ENCODE results near the gene GTF3C1. TPM values are rescaled to one million over a fixed set of nuclear protein-coding genes. Genes with fewer than 3 reads are reported as not detected.

The GTF3C1 gene
- total RNA-seq, 1 experiment from 2014 or later: 97.5 TPM

- CTCF ChIA-PET: no interaction called here
- no peaks in the 10 kb centered on the region for H3K36me3 ChIP-seq (ENCODE audit: low read depth, low read length)
- peak overlapping the region; percentile 57 for H3K4me2 ChIP-seq (ENCODE audit: low read length)
- no peaks in the 10 kb centered on the region for H4K20me1 ChIP-seq (ENCODE audit: low read length)
- no peak for TF ChIP-seq EZH2 (IDR thresholded peaks at IDR 0.05; ENCODE audit: low read length, unreplicated experiment)
- no peak for TF ChIP-seq CTCF (conservative IDR thresholded peaks at IDR 0.05; ENCODE audit: low read depth, low read length)
- no peak for TF ChIP-seq EZH2phosphoT487 (IDR thresholded peaks at IDR 0.05; ENCODE audit: borderline replicate concordance, low read length)
- H3K27ac ChIP-seq (ENCODE audit: low read length): peak overlapping the region; percentile 73
- H3K79me2 ChIP-seq (ENCODE audit: low read length): peaks cover 12% of the 10 kb centered on the region; the same call in 1 of the 2 replicates
- ATAC-seq (peak; percentile 93), DNase-seq (peak; percentile 84)
- intact Hi-C loops (cut with micrococcal nuclease): no loop called here
- H2AFZ ChIP-seq (ENCODE audit: low read length): no peak overlapping the region
- no peaks in the 10 kb centered on the region for H3K27me3 ChIP-seq (ENCODE audit: low read length)
- H3K9ac ChIP-seq (ENCODE audit: low read length): no peak overlapping the region
- H3K4me1 ChIP-seq (ENCODE audit: insufficient read depth, low read length): peaks cover 29% of the 10 kb centered on the region
- H3K4me3 ChIP-seq (ENCODE audit: low read length): no peak overlapping the region
- BruUV-seq (replicated peaks): no TSS peak
- peaks cover 4% of the 10 kb centered on the region for H3F3A ChIP-seq (ENCODE audit: low read length, unreplicated experiment)
- H3K9me2 ChIP-seq (replicated peaks; ENCODE audit: low read length): no peaks in the 10 kb centered on the region
- POLR2A ChIA-PET (ENCODE audit: unreplicated experiment): interaction anchor here (0.6 to 1.0 kb wide), 2 partner anchors 364 to 543 kb away, joined by 3 read pairs; no protein-coding TSS in a partner anchor
- no peaks in the 10 kb centered on the region for H3K9me3 ChIP-seq (ENCODE audit: low read length)
Measured at GRCh38 chr16:27568077-27568476, 18.4 kb upstream of the GTF3C1 start.

GRCh38 chr16:27566417-27566816, 16.7 kb upstream of the GTF3C1 start:
- no TSS peak for BruUV-seq (replicated peaks)
- H3K27me3 ChIP-seq (ENCODE audit: low read length): no peaks in the 10 kb centered on the region

More at GRCh38 chr16:27566417-27566816, 16.7 kb upstream of the GTF3C1 start:
- no peak for TF ChIP-seq EZH2 (IDR thresholded peaks at IDR 0.05; ENCODE audit: low read length, unreplicated experiment)
- no peak for TF ChIP-seq CTCF (conservative IDR thresholded peaks at IDR 0.05; ENCODE audit: low read depth, low read length)
- TF ChIP-seq EZH2phosphoT487 (IDR thresholded peaks at IDR 0.05; ENCODE audit: borderline replicate concordance, low read length): no peak
- ChIA-PET CTCF (no interaction called here), POLR2A (ENCODE audit: unreplicated experiment) (no interaction called here)
- no peaks in the 10 kb centered on the region for H3K36me3 ChIP-seq (ENCODE audit: low read depth, low read length)
- no peak overlapping the region for H3K27ac ChIP-seq (ENCODE audit: low read length)
- H3K4me2 ChIP-seq (ENCODE audit: low read length): no peak overlapping the region
- DNase-seq (no peak), ATAC-seq (no peak)
- H2AFZ ChIP-seq (ENCODE audit: low read length): no peak overlapping the region
- H3K9ac ChIP-seq (ENCODE audit: low read length): no peak overlapping the region
- H3K4me1 ChIP-seq (ENCODE audit: insufficient read depth, low read length): peaks cover 23% of the 10 kb centered on the region
- no peak overlapping the region for H3K4me3 ChIP-seq (ENCODE audit: low read length)
- intact Hi-C loops (cut with micrococcal nuclease): no loop called here
- H4K20me1 ChIP-seq (ENCODE audit: low read length): no peaks in the 10 kb centered on the region
- peaks cover 4% of the 10 kb centered on the region for H3F3A ChIP-seq (ENCODE audit: low read length, unreplicated experiment)
- H3K9me2 ChIP-seq (replicated peaks; ENCODE audit: low read length): no peaks in the 10 kb centered on the region
- H3K79me2 ChIP-seq (ENCODE audit: low read length): peaks cover 12% of the 10 kb centered on the region; the same call in 1 of the 2 replicates
- no peaks in the 10 kb centered on the region for H3K9me3 ChIP-seq (ENCODE audit: low read length)
